HCT116 (cell line): ENCODE measurements around the gene ZBED6. TPM values are rescaled to one million over a fixed set of nuclear protein-coding genes. Genes with fewer than 3 reads are reported as not detected.

Experiments
- total RNA-seq: library from RNA; stranded (reverse); gene quantifications from one replicate; pipeline ENCODE4 v1.2.1, GENCODE V29; 2021; ENCODE audit not compliant: unreplicated experiment

The ZBED6 gene
- total RNA-seq, 1 experiment from 2014 or later = 26.9 TPM

Other genes starting within 250 kb of the ZBED6 start
- gene ATP2B4, start 168.8 kb upstream of the ZBED6 start, total RNA-seq = 37.1 TPM
- gene LAX1, start 30.4 kb upstream of the ZBED6 start, total RNA-seq = 0.12 TPM
- gene ZC3H11A, start within 50 bp of the ZBED6 start, total RNA-seq = 82.6 TPM
- 288 TPM for gene SNRPE, start 66.0 kb downstream of the ZBED6 start, total RNA-seq